Stimulated activated CD4-positive, alpha-beta T cell treated with anti-CD3 and anti-CD28 coated beads, Interleukin-12 subunit alpha, Interleukin-12 subunit beta, amount 100 ng/mL, for 48 hours (primary cell): Measurements from ENCODE around the gene CLSTN1.
"Not testable (repeated sequence)": the region's sequence is repeated elsewhere in the genome, so short reads cannot be mapped to it uniquely, and the experiment has no call there.

ENCODE experiments used
- DNase-seq, 3 donors: peaks; one replicate each; pipeline ENCODE4 v3.0.0-alpha.2; 2020; ENCODE audit warnings: low read depth in 2 of 3, low spot score in 1 of 3

Gene CLSTN1

DNA sequence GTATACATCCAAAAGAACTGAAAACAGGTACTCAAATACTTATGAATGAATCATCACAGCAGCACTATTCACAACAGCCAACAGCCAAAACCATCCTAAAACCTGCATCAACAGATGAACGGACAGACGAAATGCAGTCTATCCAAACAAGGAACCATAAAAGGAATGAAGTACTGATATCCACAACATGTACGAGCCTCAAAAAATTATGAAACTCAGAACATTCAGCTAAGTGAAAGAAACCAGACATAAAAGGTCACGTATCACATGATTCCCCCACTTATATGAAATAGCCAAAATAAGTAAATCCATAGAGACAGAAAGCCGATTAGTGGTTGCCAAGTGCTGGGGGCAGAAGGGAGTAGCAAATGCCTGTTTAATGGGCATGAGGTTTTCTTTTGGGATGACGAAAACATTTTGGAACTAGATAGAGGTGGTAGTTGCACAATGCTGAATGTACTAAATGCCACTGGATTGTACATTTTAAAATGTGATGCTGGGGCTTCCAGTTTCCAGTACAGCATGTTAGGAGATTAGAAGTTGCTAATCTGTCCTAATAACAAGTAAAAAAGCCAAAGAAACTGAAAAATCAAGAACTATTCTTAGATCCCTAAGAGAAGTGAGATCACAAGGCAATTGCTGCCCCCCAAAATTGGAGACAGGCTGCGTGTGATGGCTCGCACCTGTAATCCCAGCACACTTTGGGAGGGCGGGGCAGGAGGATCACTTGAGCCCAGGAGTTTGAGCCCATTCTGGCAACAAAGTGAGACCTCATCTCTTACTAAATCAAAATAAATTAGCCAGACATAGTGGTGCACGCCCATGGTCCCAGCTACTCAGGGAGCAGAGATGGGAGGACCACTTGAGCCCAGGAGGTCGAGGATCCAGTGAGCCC, 25.3 kb downstream of the CLSTN1 start:
- DNase-seq, result no peak

DNA sequence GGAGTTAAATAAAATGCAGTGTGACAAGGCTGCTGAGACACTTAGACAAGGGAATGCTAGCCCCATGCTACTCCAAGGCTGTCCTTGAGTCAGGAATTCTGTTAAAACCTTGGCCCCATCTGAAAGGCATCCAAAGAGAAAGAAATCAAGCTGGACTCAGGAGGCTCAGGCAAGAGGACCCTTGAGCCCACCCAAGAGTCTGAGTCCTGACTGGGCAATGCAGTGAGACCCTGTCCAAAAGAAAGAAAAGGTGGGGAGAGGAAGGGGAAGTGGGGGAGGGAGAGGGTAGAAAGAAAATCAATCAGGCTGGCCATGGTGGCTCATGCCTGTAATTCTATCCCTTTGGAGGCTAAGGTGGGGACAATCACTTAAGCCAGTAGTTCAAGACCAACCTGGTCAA, 26.7 kb downstream of the CLSTN1 start:
- no peak for DNase-seq

DNA sequence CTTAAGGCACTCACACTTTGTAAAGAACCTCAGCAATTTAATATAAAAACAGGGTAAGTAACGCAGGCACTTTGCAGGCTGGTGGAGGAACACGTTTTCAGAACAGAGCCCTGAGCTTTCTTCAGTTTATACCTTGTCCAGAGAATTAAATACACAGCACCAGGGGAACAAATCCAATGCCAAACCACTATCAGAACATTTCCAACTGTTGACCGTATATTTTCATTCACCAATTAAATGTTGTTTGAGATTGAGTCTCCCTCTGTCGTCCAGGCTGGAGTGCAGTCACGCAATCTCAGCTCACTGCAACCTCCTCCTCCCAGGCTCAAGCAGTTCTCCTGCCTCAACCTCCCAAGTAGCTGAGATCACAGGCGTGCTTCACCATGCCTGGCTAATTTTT, 29.7 kb downstream of the CLSTN1 start:
- DNase-seq, result no peak

DNA sequence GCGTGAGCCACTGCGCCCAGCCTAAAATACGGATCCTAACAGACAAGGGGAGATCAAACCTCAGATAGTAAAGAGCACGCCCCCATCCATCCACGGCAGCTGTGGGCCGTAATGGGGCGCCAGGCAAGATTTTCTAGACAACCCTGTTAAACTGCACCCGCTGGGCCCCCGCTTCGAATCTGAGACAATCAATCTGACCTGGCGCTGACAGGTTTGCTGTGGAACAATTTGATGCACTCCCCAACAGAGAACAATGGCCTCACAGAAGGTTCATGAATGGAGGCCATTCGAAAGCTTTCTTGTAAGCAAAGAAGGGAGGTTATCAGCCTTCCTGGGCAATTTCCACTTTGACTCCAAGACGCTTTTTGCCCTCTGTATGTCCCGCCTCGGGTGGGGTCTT, 30.5 kb downstream of the CLSTN1 start:
- DNase-seq, result no peak

DNA sequence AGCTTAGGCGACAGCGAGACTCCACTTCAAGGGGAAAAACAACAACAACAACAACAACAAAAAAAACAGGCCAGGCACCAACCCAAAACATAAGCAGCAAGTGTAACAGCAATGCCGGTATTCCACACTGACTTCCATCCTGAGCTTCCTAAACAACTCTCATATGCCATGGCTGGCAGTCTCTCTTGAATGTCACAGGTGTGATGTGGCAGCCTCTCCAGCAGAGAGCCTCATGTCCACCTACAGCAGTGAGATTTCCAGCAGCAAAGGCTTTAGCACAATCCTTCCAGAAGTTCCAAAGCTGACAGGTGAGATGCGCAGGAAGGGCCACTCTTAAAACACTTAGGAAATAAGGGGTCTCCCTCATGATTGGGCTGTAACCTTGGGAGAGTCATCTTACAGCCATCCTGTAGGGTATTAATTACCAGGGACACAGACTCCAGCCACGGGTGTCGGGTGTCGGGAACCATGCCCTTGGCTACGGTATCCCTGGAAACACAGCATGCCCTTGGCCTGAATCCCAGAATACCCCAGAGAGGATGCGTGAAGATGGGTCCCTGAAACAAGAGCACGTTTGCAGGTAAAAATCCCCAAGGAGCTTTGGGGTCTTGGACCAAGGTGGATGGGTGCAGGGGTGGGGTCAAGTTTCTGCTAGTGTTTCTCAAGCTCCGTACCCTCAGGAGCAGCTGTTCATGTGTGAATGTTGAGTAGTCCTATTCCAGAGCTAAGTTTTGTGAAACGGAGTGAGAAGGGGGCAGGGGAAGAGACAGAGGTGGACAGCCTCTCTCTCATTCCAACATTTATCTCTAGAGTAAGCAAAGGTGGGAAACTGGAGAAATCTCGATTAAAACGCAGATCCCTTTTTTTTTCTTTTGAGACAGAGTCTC, 31.4 kb downstream of the CLSTN1 start:
- no peak for DNase-seq

DNA sequence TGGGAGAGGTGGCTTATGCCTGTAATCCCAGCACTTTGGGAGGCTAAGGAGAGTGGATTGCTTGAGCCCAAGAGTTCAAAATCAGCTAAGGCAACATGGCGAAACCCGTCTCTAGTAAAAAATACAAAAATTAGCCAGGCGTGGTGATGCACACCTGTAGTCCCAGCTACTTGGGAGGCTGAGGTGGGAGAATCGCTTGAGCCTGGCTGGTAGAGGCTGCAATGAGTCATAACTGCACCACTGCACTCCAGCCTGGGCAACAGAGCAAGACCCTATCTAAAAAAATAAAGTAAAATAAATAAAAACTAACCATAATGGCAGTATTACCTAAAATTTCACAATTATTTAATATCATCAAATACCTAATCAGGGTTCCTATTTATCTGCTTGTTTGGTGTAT, 34.1 kb downstream of the CLSTN1 start:
- not testable (repeated sequence) for DNase-seq

DNA sequence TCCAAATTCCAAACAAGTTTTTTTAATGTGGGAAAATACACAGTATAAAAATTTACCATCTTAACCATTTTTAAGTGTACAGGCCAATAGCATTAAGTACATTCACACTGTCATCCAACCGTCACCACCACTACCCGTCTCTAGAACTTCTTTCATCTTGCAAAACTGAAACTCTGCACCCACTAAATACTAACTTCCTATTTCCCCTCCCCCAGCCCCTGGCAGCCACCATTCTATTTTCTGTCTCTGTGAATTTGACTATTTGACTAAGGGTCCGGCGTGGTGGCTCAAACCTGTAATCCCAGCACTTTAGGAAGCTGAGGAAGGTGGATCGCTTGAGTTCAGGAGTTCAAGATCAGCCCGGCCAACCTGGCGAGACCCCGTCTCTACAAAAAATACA, 36.1 kb downstream of the CLSTN1 start:
- peak; percentile 37 to 49 (median 39) for DNase-seq

DNA sequence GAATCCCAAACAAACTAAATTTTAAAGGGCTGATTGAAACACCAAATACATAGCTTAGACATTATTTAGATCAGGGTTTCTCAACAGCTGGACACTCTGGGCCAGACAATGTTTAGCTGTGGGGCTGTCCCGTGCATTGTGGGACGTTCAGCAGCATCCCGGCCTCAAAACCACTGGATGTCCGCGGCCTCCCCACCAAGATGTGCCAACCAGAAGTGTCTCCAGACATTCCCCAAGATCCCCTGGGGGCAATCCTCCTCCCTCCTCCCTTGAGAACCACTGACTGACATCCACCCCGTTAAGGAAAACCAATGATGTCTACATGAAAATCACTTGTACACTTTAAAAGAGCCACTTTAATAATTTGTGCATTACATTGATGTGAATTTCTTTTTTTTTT, 38.4 kb downstream of the CLSTN1 start:
- DNase-seq, result no peak

DNA sequence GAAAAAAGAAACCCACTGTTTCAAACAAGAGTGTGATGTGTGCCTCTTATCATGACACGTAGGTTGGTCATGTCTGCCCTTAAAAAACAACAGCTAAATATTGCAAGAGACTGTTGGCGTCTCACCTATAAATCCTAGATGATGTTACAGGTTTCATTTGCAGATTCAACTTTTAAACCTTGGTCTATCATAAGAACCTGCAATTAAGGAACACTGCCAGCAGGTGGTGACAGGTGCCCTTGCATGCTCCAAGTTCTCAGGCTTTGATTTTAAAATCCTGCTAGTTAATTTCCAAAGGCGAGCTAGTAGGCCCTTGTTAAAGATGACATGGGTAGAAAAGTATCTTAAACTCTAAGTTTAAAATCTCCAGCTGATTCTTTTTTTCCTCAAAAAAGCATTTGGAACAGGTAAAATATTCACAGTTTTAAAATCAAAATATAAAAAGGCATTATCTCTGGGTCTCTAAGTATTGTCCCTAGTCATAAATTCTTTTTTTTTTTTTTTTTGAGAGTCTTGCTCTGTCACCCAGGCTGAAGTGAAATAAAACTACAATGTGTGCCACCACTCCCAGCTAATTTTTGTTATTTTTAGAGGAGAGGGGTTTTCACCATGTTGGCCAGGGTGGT, 39.1 kb downstream of the CLSTN1 start:
- peak; percentile 22 to 66 (median 53) for DNase-seq

DNA sequence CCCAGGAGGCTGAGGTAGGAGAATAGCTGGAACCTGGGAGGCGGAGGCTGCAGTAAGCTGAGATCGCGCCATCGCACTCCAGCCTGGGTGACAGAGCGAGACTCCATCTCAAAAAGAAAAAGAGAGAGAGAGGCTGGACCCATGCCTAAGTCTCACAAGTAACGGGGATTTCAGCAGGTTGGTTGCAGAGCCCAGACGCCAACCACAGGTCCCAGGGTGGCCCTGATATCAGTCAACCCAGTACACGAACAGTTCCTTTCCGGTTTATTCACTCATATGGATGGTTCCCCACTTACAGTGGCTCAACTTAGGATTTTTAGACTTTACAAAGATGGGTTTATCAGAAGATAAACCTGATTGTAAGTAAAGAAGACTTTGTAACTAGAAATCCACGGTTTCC, 40.9 kb downstream of the CLSTN1 start:
- no peak for DNase-seq

DNA sequence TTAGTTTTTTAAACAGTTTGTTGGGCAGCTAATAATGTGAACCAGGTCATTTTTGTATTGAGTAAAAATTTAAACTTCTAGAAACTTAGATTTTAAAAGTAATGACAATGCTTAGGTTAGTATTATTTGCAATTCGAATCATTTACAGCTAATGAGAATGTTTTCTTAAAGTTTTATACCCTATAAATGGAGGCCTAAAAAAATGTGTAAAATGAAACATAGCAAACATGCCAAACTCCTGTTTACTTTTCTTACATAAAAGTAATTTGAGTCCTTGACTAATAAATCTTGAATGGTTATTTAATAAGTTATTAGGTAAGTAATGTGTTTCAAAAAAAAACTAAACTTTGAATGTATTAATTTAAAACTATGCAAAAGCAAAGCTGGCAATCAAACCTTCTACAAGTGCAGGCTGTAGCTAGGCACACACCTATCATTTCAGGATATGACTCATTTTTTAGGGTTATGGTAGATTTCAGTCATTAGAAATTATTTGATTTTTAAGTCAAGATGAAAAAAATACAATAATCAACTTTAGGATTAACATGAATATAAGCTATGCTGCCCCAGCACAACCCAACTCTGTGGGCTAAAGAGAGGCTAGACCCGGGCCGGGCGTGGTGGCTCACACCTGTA, 41.5 kb downstream of the CLSTN1 start:
- no peak for DNase-seq

DNA sequence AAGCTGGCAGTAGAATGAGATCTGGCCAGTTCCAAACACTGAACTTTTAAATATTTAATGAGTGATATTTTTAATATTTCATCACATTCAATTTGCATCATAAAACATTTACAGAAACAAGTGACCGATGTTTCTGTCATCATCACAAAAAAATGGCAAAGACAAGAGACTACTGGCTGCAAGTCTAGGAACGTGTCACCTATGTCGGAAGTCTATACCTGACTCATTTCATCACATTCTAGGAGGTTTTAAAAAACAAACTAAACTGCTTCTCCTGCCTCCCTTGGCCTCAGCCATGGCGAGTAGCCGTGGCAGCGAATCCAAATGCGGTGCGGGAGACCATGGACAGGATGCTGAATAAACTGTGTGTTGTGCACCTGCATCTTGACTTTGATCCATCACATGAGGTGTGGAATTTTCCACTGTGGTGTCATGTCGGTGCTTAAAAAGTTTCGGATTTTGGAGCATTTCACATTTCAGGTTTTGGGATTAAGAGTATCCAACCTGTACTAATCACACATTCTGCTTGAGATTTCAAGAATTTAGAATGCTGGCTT, 43.1 kb downstream of the CLSTN1 start:
- DNase-seq, result no peak

DNA sequence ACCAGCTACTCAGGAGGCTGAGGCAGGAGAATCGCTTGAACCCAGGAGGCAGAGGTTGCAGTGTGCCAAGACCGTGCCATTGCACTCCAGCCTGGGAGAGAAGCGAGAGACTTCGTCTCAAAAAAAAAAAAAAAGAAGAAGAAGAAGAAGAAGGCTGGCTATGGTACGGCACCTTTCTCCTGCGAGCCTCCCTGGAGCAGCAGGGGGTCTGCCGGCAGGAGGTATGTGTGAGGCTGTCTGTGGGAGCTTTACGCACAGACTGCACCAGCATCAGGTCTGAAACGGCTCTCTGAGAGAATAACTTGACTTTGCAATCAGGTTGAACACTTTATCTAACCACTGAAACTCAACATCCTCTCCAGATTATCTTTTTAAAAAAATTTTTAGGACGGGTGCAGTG, 44.9 kb downstream of the CLSTN1 start:
- no peak for DNase-seq

DNA sequence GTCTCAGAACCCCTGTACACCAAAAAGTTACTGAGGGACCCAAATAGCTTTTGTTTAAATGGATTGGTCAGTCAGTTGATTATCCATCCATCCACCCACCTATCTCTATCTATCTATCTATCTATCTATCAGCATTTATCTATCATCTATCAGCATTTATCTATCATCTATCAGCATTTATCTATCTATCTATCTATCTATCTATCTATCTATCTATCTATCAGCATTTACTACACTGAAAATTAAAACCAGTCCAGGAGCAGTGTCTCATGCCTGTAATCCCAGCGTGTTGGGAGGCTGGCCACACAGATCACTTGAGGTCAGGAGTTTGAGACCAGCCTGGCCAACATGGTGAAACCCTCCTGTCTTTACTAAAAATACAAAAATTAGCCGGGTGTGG, 47.1 kb downstream of the CLSTN1 start:
- DNase-seq, result no peak

DNA sequence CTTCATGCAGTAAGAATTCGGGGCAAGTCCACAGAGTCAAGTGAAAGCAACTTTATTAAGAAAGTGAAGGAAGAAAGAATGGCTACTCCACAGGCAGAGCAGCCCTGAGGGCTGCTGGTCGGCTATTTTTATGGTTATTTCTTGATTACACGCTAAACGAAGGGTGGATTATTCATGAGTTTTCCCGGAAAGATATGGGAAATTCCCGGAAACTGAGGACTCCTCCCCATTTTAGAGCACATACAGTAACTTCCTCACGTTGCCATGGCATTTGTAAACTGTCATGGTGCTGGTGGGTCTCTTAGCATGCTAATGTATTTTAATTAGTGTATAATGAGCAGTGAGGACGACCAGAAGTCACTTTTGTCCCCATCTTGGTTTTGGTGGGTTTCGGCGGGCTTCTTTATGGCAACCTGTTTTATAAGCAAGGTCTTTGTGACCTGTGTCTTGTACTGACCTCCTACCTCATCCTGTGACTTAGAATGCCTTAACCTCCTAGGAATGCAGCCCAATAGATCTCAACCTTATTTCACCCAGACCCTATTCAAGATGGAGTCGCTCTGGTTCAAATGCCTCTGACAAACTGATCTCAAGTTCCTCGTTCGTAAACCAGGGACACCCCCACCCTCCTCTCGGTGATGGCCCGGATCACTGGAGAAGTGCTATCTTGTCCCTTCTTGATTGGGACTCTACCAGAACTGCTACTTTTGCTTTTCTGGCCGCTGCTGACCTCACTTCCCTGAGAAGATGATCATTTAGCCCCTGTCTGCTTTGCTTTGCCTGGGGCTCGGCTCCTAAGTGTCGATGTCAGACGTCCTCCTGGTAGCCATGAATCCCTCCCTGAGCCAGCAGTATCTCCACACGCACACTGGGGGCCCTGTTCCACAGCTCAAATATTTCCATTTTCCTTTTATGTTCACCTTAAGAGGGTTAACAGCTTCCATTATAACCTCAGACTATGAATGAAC, 48.8 kb downstream of the CLSTN1 start:
- DNase-seq, result no peak

DNA sequence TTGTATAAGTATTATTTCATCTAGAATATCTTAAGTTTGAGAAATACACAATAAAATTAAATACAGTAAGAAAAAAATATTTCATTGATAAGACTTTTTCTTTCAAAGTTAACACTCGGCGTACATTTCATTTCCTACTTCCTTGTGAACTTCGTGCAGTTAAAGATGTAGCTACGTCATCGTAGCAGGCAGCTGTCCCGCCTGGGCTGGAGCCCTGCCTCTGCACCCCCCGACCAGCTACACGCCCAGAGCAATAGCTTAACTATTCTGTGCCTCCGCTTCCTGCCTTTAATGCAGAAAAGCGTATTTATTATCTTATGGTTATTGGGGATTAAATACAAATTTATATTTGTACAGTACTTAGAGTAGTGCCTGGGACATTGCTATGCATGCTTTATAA, 53.5 kb downstream of the CLSTN1 start:
- DNase-seq, result no peak

DNA sequence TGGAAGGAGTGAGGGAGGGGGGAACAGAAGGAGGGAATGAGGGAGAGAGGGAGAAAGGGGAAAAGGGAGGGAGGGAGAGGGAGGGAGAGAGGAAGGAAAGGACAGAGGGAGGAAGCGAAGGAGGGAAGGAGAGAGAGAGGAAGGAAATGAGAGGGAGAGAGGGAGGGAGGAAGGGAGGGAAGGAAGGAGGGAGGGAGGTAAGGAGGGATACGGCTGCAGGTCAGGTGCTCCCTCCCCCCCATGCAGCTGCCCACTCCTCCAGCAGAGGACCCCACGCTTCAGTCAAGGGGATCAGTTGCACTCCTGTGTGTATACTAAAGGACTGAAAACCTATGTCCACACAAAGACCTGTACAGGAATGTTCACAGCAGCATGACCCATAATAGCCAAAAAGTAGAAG, 54.8 kb downstream of the CLSTN1 start:
- DNase-seq, result no peak

DNA sequence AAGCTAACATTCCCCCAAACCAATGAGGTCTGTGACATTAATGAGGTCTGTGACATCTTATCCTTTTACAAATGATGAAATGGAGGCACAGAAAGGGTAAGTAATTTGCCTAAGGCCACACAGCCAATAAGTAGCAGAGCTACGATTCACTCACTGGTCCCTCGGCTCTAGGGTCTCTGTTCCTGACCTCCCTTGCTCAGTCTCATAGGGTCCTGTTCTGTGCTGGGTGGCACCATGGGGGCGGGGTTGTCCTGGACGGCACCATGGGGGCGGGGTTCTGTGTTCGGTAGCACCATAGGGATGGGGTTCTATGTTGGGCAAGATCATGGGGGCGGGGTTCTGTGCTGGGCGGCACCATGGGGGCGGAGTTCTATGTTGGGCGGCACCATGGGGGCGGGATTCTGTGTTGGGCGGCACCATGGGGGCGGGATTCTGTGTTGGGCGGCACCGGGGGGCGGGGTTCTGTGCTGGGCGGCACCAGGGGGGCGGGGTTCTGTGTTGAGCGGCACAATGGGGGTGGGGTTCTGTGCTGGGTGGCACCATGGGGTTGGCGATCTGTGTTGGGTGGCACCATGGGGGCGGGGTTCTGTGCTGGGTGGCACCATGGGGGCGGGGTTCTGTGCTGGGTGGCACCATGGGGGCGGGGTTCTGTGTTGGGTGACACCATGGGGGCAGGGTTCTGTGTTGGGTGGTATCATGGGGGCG, 55.6 kb downstream of the CLSTN1 start:
- DNase-seq, result peak in 2 of 3 donors; percentile 2 to 20

DNA sequence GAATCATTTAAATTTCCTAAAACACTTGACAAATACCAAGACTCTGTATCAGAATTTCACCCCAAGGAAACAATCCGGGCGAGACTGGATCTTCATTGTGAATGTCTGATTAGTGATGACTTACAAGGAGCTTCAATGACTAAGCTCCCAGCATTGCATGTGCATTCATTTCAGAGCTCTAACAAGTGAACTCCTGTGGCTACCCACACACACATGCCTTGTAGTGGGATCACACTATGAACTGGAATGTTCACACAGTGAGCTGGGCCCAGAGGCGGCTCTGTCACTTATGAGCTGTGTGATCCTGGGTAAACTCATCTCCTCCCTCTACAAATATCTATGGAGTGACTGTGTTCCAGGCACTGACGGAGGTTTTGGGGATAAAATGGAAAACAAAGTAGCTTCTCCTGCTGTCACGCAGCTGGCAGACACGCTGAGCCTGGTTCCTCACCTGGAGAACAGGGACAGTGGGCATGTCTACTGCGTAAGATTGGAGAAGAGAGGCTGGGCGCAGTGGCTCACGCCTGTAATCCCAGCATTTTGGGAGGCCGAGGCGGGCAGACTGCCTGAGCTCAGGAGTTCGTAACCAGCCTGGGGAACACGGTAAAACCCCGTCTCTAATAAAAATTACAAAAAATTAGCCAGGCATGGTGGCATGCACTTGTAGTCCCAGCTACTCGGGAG, 56.9 kb downstream of the CLSTN1 start:
- DNase-seq, result no peak
